Tibial nerve (tissue), 4 donors: Measurements from ENCODE around the gene ZNF568. TPM values are rescaled to one million over a fixed set of nuclear protein-coding genes. Genes with fewer than 3 reads are reported as not detected.
A peak's percentile ranks its signal among the peaks of the same experiment; 100 is the strongest.

Source experiments
- DNase-seq, 2 donors: peaks; one replicate each; pipeline ENCODE4 v3.0.0-alpha.2; 2019; ENCODE audit warnings: low spot score in 2 of 2
- H3K27ac ChIP-seq, 4 donors: fragments of 200-600 bp; sonication (generic) in 3 of 4; one replicate each; pipeline ENCODE4 v1.5.1; 2017 to 2019; ENCODE audit warnings: mild to moderate bottlenecking in 1 of 4
- H3K27me3 ChIP-seq, 2 donors: fragments of 200-600 bp; sonication (generic) in 1 of 2; one replicate each; pipeline versions ENCODE4 v1.5.1 to v1.6.0; 2017 to 2019
- H3K36me3 ChIP-seq, 3 donors: fragments of 200-600 bp; sonication (generic); one replicate each; pipeline ENCODE4 v1.5.1; 2018 to 2019
- H3K4me1 ChIP-seq, 4 donors: fragments of 200-600 bp; sonication (generic) in 3 of 4; one replicate each; pipeline ENCODE4 v1.5.1; 2017 to 2019
- H3K4me3 ChIP-seq, 4 donors: fragments of 200-600 bp; sonication (generic) in 3 of 4; one replicate each; pipeline ENCODE4 v1.5.1; 2017 to 2019; ENCODE audit warnings: mild to moderate bottlenecking in 1 of 4, moderate library complexity in 1 of 4
- H3K9me3 ChIP-seq, 4 donors: fragments of 200-600 bp; sonication (generic) in 3 of 4; one replicate each; pipeline ENCODE4 v1.5.1; 2017 to 2019
- EP300 ChIP-seq, 2 donors: sonication (generic); formaldehyde crosslinking; IDR thresholded peaks; one replicate each; pipeline ENCODE4 v1.6.1; 2017; ENCODE audit warnings: antibody characterized with exemption in 2 of 2, mild to moderate bottlenecking in 1 of 2
- POLR2A ChIP-seq, 2 donors: fragments of 450-650 bp; IDR thresholded peaks; one replicate each; pipeline ENCODE4 v1.6.1; 2017; ENCODE audit warnings: antibody characterized with exemption in 2 of 2, mild to moderate bottlenecking in 2 of 2, moderate library complexity in 2 of 2
- WGBS, 2 donors: methylation state at CpG; one replicate each; pipeline ENCODE4 v1.1.5; 2018; 5-methylcytosine and 5-hydroxymethylcytosine counted together
- total RNA-seq, 4 donors: library from RNA; depleted of rRNA; stranded (reverse); fragments of >200 nt; gene quantifications; one replicate each; pipeline ENCODE4 v1.1.0, GENCODE V29; 2016
- TF ChIP-seq, protein P1 (sequence below), 5 experiments: fragments of 200-600 bp in 3 of 5; fragments of 450-650 bp in 2 of 5; sonication (generic) in 3 of 5; IDR thresholded peaks; one replicate each; pipeline ENCODE4 v1.5.1; 2016 to 2019; ENCODE audit warnings: antibody characterized with exemption in 5 of 5, mild to moderate bottlenecking in 3 of 5, moderate library complexity in 2 of 5

The ZNF568 gene
- total RNA-seq, 4 donors from 2014 or later, result 8.7 to 23.7 (median 12.6) TPM

- H3K36me3 ChIP-seq, result peaks cover 0 to 63% (median 17%) of the 10 kb centered on the region in 3 donors
- peaks cover 0 to 91% (median 28%) of the 10 kb centered on the region in 4 donors for H3K9me3 ChIP-seq
- no peak overlapping the region for H3K4me3 ChIP-seq
- no peak overlapping the region for H3K27ac ChIP-seq
- H3K27me3 ChIP-seq, result no peaks in the 10 kb centered on the region
- no peak for DNase-seq
- H3K4me1 ChIP-seq, result no peaks in the 10 kb centered on the region
- 92 to 93% methylated on average over 8 of the region's 8 CpGs for WGBS, 2 donors
- no peak for TF ChIP-seq POLR2A (IDR thresholded peaks at IDR 0.05)
- TF ChIP-seq, protein P1, sequence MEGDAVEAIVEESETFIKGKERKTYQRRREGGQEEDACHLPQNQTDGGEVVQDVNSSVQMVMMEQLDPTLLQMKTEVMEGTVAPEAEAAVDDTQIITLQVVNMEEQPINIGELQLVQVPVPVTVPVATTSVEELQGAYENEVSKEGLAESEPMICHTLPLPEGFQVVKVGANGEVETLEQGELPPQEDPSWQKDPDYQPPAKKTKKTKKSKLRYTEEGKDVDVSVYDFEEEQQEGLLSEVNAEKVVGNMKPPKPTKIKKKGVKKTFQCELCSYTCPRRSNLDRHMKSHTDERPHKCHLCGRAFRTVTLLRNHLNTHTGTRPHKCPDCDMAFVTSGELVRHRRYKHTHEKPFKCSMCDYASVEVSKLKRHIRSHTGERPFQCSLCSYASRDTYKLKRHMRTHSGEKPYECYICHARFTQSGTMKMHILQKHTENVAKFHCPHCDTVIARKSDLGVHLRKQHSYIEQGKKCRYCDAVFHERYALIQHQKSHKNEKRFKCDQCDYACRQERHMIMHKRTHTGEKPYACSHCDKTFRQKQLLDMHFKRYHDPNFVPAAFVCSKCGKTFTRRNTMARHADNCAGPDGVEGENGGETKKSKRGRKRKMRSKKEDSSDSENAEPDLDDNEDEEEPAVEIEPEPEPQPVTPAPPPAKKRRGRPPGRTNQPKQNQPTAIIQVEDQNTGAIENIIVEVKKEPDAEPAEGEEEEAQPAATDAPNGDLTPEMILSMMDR (IDR thresholded peaks at IDR 0.05), result no peak
- no peak for TF ChIP-seq EP300 (IDR thresholded peaks at IDR 0.05)
Observed at GRCh38 chr19:36997152-36997842, 81.2 kb downstream of the ZNF568 start.

- no peaks in the 10 kb centered on the region for H3K4me1 ChIP-seq
- H3K4me3 ChIP-seq, result no peak overlapping the region
- H3K27me3 ChIP-seq, result no peaks in the 10 kb centered on the region
- TF ChIP-seq EP300 (IDR thresholded peaks at IDR 0.05) (no peak), POLR2A (IDR thresholded peaks at IDR 0.05) (no peak)
- TF ChIP-seq, protein P1 (IDR thresholded peaks at IDR 0.05), result no peak
- H3K36me3 ChIP-seq, result peaks cover 0 to 58% (median 17%) of the 10 kb centered on the region in 3 donors
- WGBS, 2 donors, result 87 to 91% methylated on average over 7 of the region's 7 CpGs
- H3K9me3 ChIP-seq, result peaks cover 0 to 85% (median 25%) of the 10 kb centered on the region in 4 donors
- H3K27ac ChIP-seq, result no peak overlapping the region
- no peak for DNase-seq
Observed at GRCh38 chr19:36997843-36998235, 81.7 kb downstream of the ZNF568 start.

- Histone ChIP-seq H3K4me3 (no peak overlapping the region), H3K9me3 (peaks cover 0 to 84% (median 20%) of the 10 kb centered on the region in 4 donors)
- WGBS, 2 donors, result 90 to 91% methylated on average over 2 of the region's 2 CpGs
Observed at GRCh38 chr19:36999313-36999712, 83.2 kb downstream of the ZNF568 start.

DNA sequence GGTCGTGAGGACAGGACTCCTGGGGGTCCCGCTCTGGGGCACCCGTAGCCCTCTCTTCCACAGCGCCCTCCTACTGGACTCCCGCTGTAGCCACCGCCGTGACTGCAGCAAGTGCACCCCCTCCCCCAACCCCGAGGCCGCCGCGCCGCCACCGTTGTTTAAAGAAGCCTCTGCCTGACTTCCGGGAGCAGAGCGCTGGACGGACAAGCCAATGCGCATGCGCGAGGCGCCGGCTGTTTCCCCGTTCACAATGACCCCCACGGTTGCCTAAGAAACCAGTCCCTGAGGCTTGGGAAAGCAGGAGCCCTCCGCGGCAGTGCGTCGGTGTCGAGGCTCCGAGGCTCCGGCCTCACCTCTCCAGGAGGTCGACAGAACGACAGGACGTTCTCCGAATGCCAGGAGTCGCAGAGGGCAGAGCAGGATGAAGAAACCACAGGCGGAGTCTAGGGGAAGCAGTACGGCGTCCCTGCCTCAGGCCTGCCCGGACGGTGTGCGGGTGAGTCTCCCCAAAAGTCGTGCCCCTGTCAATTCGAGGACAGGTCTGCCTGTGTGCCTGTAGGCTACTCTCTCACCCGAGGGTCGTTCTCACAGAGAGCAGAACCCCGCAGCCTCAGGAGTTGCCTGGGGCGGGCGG lies 91.6 kb downstream of the ZNF568 start:
- TF ChIP-seq, protein P1 (IDR thresholded peaks at IDR 0.05), result no peak
- TF ChIP-seq POLR2A (IDR thresholded peaks at IDR 0.05) (no peak), EP300 (IDR thresholded peaks at IDR 0.05) (no peak)
- no peak overlapping the region for H3K27ac ChIP-seq
- DNase-seq, result no peak

More at GRCh38 chr19:36999313-36999712, 83.2 kb downstream of the ZNF568 start:
- Histone ChIP-seq H3K4me1 (no peaks in the 10 kb centered on the region), H3K36me3 (peaks cover 0 to 43% (median 17%) of the 10 kb centered on the region in 3 donors), H3K27me3 (no peaks in the 10 kb centered on the region), H3K27ac (no peak overlapping the region)
- TF ChIP-seq, protein P1 (IDR thresholded peaks at IDR 0.05), result no peak
- TF ChIP-seq POLR2A (IDR thresholded peaks at IDR 0.05) (no peak), EP300 (IDR thresholded peaks at IDR 0.05) (no peak)
- DNase-seq, result no peak

DNA sequence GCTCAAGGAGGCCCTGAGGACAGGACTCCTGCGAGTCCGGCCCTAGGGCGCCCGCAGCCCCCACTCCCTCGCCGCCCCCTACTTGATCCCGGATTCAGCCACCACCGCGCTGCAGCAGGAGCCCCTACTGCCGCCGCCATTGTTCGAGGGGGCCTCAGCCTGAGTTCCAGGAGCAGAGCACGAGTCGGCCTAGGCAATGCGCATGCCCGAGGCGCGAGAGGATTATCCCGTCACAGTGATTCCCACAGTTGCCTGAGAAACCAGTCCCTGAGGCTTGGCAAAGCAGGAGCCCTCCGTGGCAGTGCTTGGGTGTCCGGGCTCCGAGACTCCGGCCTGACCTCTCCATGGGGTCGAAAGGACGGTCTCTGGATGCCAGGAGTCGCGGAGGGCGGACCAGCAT lies 93.7 kb downstream of the ZNF568 start:
- TF ChIP-seq, protein P1 (IDR thresholded peaks at IDR 0.05), result no peak
- TF ChIP-seq EP300 (IDR thresholded peaks at IDR 0.05) (no peak), POLR2A (IDR thresholded peaks at IDR 0.05) (no peak)
- no peaks in the 10 kb centered on the region for H3K4me1 ChIP-seq
- no peaks in the 10 kb centered on the region for H3K27me3 ChIP-seq
- peaks cover 0 to 94% (median 8%) of the 10 kb centered on the region in 4 donors for H3K9me3 ChIP-seq
- DNase-seq, result no peak
- 92 to 99% methylated on average over 22 to 28 of the region's 28 CpGs for WGBS, 2 donors
- H3K27ac ChIP-seq, result no peak overlapping the region
- no peak overlapping the region for H3K4me3 ChIP-seq
- H3K36me3 ChIP-seq, result peaks cover 0 to 12% (median 0%) of the 10 kb centered on the region in 3 donors

More for the DNA sequence above, 91.6 kb downstream of the ZNF568 start:
- H3K9me3 ChIP-seq, result peaks cover 0 to 91% (median 7%) of the 10 kb centered on the region in 4 donors
- H3K36me3 ChIP-seq, result peaks cover 0 to 9% (median 0%) of the 10 kb centered on the region in 3 donors
- no peaks in the 10 kb centered on the region for H3K27me3 ChIP-seq
- H3K4me3 ChIP-seq, result peak overlapping the region; percentile 17 to 43 (median 18)
- 22 to 28% methylated on average over 45 to 48 of the region's 48 CpGs for WGBS, 2 donors
- H3K4me1 ChIP-seq, result no peaks in the 10 kb centered on the region
